SK-N-SH (cell line): ENCODE measurements around the gene C4orf54. TPM values are rescaled to one million over a fixed set of nuclear protein-coding genes. Genes with fewer than 3 reads are reported as not detected.

ENCODE experiments used
- CTCF ChIA-PET: fragments of 300-600, 350-600 bp; formaldehyde crosslinking; extraction: SDS; loops from one replicate; lab custom pipeline; 2021; lab: Yijun Ruan, JAX
- POLR2A ChIA-PET: fragments of 350-600 bp; sonication (Branson Sonifier 250); formaldehyde crosslinking; extraction: SDS; loops from one replicate; lab custom pipeline; 2020; ENCODE audit warnings: antibody characterized with exemption, inconsistent platforms; lab: Yijun Ruan, JAX
- DNase-seq: peaks from one replicate; pipeline ENCODE4 v3.0.0; 2012
- H2AFZ ChIP-seq: fragments of 200-600 bp; sonication (generic); 2 replicates; pipeline ENCODE4 v1.8.1; 2016; ENCODE audit warnings: antibody characterized with exemption, mild to moderate bottlenecking, low read depth
- H3F3A ChIP-seq: fragments of 200-600 bp; sonication (generic); replicated peaks from 2 replicates; pipeline ENCODE3; 2016; ENCODE audit warnings: antibody characterized with exemption, mild to moderate bottlenecking; ENCODE audit not compliant: insufficient read depth
- H3K27ac ChIP-seq, 2 experiments: fragments of 200-500 bp in 1 of 2; fragments of 200-600 bp in 1 of 2; sonication (Bioruptor generic) in 1 of 2; sonication (generic), shearing (Covaris generic) in 1 of 2; 2 replicates each; pipeline versions ENCODE4 v1.5.1 to v1.6.1; 2014 to 2016; ENCODE audit warnings: low read depth in 2 of 2, inconsistent platforms in 1 of 2, low read length in 1 of 2, mild to moderate bottlenecking in 1 of 2, mixed read lengths in 1 of 2
- H3K27me3 ChIP-seq: fragments of 200-600 bp; sonication (generic), shearing (Covaris generic); 2 replicates; pipeline ENCODE4 v1.6.1; 2016; ENCODE audit warnings: mixed run types; ENCODE audit not compliant: insufficient read depth
- H3K36me3 ChIP-seq, 2 experiments: fragments of 200-500 bp in 1 of 2; fragments of 200-600 bp in 1 of 2; sonication (Bioruptor generic) in 1 of 2; sonication (generic) in 1 of 2; replicated peaks in 1 of 2; 2 replicates each; pipeline versions ENCODE3 to v1.5.1; 2014 to 2016; ENCODE audit warnings: low read length in 1 of 2, mild to moderate bottlenecking in 1 of 2; ENCODE audit not compliant: insufficient read depth in 2 of 2, control insufficient read depth in 1 of 2
- H3K4me1 ChIP-seq, 2 experiments: fragments of 200-500 bp in 1 of 2; fragments of 200-600 bp in 1 of 2; sonication (Bioruptor generic) in 1 of 2; sonication (generic), shearing (Covaris generic) in 1 of 2; 2 replicates each; pipeline versions ENCODE4 v1.5.1 to v1.6.1; 2014 to 2016; ENCODE audit warnings: low read depth in 1 of 2, low read length in 1 of 2, mixed run types in 1 of 2; ENCODE audit not compliant: insufficient read depth in 2 of 2, control insufficient read depth in 1 of 2
- H3K4me2 ChIP-seq: fragments of 200-600 bp; sonication (generic), shearing (Covaris generic); 2 replicates; pipeline ENCODE4 v1.6.1; 2017; ENCODE audit warnings: mixed run types
- H3K4me3 ChIP-seq, 2 experiments: fragments of 200-500 bp in 1 of 2; fragments of 200-600 bp in 1 of 2; sonication (Bioruptor generic) in 1 of 2; sonication (generic), shearing (Covaris generic) in 1 of 2; 2 replicates each; pipeline versions ENCODE4 v1.5.1 to v1.8.1; 2014 to 2016; ENCODE audit warnings: low read depth in 2 of 2, inconsistent platforms in 1 of 2, low read length in 1 of 2, mild to moderate bottlenecking in 1 of 2, mixed read lengths in 1 of 2, moderate library complexity in 1 of 2
- H3K79me2 ChIP-seq: fragments of 200-600 bp; sonication (generic); 2 replicates; pipeline ENCODE4 v1.8.1; 2017; ENCODE audit warnings: mild to moderate bottlenecking; ENCODE audit not compliant: insufficient read depth
- H3K9ac ChIP-seq: fragments of 200-600 bp; sonication (generic); 2 replicates; pipeline ENCODE4 v1.6.1; 2017; ENCODE audit warnings: mixed run types
- H3K9me2 ChIP-seq: fragments of 200-600 bp; sonication (generic); 2 replicates; pipeline ENCODE4 v1.6.1; 2017; ENCODE audit warnings: mixed run types
- H3K9me3 ChIP-seq: fragments of 200-600 bp; sonication (generic); 2 replicates; pipeline ENCODE4 v1.6.1; 2017; ENCODE audit warnings: mixed run types, mild to moderate bottlenecking, moderate library complexity
- H4K20me1 ChIP-seq: fragments of 200-600 bp; sonication (generic); 2 replicates; pipeline ENCODE4 v1.6.1; 2017; ENCODE audit warnings: mild to moderate bottlenecking, mixed run types; ENCODE audit not compliant: insufficient read depth
- CTCF ChIP-seq: fragments of 200-600 bp; sonication (generic); IDR thresholded peaks from 2 replicates; pipeline ENCODE4 v1.6.1; 2017; ENCODE audit warnings: antibody characterized with exemption, mild to moderate bottlenecking, moderate library complexity
- IRF3 ChIP-seq: fragments of 150-350 bp; IDR thresholded peaks from 2 replicates; pipeline ENCODE4 v1.6.1; 2016; ENCODE audit warnings: mild to moderate bottlenecking, low read depth, low read length
- JUND ChIP-seq: IDR thresholded peaks from 2 replicates; pipeline ENCODE4 v1.4.0; 2012
- MAX ChIP-seq: IDR thresholded peaks from 2 replicates; pipeline ENCODE4 v1.4.0; 2012; ENCODE audit warnings: low read depth
- MEF2A ChIP-seq: IDR thresholded peaks from 2 replicates; pipeline ENCODE4 v1.4.0; 2012; ENCODE audit warnings: low read depth, borderline replicate concordance
- PBX3 ChIP-seq: IDR thresholded peaks from 2 replicates; pipeline ENCODE4; 2012
- RAD21 ChIP-seq: IDR thresholded peaks from 2 replicates; pipeline ENCODE4 v1.6.1; 2012; ENCODE audit warnings: mild to moderate bottlenecking, low read length
- RFX5 ChIP-seq: IDR thresholded peaks from 2 replicates; pipeline ENCODE4 v1.6.1; 2012; ENCODE audit warnings: mild to moderate bottlenecking, improper control_type of control experiment, low read length
- SMC3 ChIP-seq: IDR thresholded peaks from 2 replicates; pipeline ENCODE4 v1.6.1; 2012; ENCODE audit warnings: low read depth, low read length, improper control_type of control experiment
- WGBS: methylation state at CpG from one replicate; pipeline ENCODE4 v1.1.6; 2017; ENCODE audit warnings: low lambda C conversion rate; 5-methylcytosine and 5-hydroxymethylcytosine counted together
- polyA plus RNA-seq, 3 experiments: library from polyadenylated mRNA; depleted of rRNA; stranded (reverse); fragments of >200 nt; gene quantifications; 2 replicates each; pipeline ENCODE4 v1.2.3, GENCODE V29; 2012
- TF ChIP-seq, protein P1 (sequence below): IDR thresholded peaks from 2 replicates; pipeline ENCODE4 v1.6.1; 2012; ENCODE audit warnings: mild to moderate bottlenecking, low read depth, low read length, moderate library complexity

C4orf54 gene
- polyA plus RNA-seq, 1 of the 3 experiments (the other 2 are of a cell fraction), result not detected

DNA sequence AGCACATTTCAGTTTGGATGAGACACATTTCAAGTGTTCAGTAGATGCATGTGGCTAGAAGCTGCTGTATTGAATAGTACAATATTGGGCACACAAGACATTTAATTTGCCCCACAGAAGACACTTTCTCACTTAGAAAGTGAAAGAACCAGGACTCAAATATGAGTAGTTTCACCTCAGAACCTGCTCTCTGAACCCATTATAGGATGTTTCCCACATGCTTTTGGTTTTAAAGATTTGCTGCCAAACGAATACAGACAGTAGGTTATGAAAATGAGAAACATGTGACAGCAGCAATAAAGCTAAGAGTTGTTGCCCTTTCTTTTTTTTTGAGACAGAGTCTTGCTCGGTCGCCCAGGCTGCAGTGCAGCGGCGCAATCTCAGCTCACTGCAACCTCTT is 32.3 kb downstream of the C4orf54 start:
- Histone ChIP-seq H3K4me1 (no peaks in the 10 kb centered on the region), H3K27me3 (no peaks in the 10 kb centered on the region), H3K27ac (no peak overlapping the region), H2AFZ (no peak overlapping the region), H3K9me2 (no peaks in the 10 kb centered on the region), H3K4me3 (no peak overlapping the region)
- no peak for TF ChIP-seq SMC3
- TF ChIP-seq RAD21, result no peak
- TF ChIP-seq JUND, result no peak
- TF ChIP-seq PBX3, result no peak
- TF ChIP-seq MAX, result no peak
- TF ChIP-seq MEF2A, result no peak
- no peak for TF ChIP-seq RFX5
- TF ChIP-seq, protein P1, sequence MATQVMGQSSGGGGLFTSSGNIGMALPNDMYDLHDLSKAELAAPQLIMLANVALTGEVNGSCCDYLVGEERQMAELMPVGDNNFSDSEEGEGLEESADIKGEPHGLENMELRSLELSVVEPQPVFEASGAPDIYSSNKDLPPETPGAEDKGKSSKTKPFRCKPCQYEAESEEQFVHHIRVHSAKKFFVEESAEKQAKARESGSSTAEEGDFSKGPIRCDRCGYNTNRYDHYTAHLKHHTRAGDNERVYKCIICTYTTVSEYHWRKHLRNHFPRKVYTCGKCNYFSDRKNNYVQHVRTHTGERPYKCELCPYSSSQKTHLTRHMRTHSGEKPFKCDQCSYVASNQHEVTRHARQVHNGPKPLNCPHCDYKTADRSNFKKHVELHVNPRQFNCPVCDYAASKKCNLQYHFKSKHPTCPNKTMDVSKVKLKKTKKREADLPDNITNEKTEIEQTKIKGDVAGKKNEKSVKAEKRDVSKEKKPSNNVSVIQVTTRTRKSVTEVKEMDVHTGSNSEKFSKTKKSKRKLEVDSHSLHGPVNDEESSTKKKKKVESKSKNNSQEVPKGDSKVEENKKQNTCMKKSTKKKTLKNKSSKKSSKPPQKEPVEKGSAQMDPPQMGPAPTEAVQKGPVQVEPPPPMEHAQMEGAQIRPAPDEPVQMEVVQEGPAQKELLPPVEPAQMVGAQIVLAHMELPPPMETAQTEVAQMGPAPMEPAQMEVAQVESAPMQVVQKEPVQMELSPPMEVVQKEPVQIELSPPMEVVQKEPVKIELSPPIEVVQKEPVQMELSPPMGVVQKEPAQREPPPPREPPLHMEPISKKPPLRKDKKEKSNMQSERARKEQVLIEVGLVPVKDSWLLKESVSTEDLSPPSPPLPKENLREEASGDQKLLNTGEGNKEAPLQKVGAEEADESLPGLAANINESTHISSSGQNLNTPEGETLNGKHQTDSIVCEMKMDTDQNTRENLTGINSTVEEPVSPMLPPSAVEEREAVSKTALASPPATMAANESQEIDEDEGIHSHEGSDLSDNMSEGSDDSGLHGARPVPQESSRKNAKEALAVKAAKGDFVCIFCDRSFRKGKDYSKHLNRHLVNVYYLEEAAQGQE, result no peak
- no peak for TF ChIP-seq IRF3
- TF ChIP-seq CTCF, result no peak
- TF ChIP-seq, all 33 proteins: peak for 0
- WGBS, result 58% methylated on average over 5 of the region's 5 CpGs
- H3K4me2 ChIP-seq, result no peak overlapping the region
- no peaks in the 10 kb centered on the region for H3K79me2 ChIP-seq
- CTCF ChIA-PET, result no interaction called here
- DNase-seq, result no peak
- no peaks in the 10 kb centered on the region for H4K20me1 ChIP-seq
- no peak overlapping the region for H3K9ac ChIP-seq
- POLR2A ChIA-PET, result no interaction called here
- no peaks in the 10 kb centered on the region for H3K9me3 ChIP-seq
- no peaks in the 10 kb centered on the region for H3K36me3 ChIP-seq
- no peaks in the 10 kb centered on the region for H3F3A ChIP-seq
